DMS79 (cell line): ENCODE measurements around the gene SLC23A2.
"Not testable (repeated sequence)": the region's sequence is repeated elsewhere in the genome, so short reads cannot be mapped to it uniquely, and the experiment has no call there.

Source experiments
- DNase-seq: peaks from one replicate; lab custom pipeline; 2025; lab: John Stamatoyannopoulos, UW

The SLC23A2 gene

GRCh38 chr20:4902788-4903187, 98.5 kb downstream of the SLC23A2 start:
- DNase-seq, result no peak

GRCh38 chr20:4901031-4901818, 100.1 kb downstream of the SLC23A2 start:
- no peak for DNase-seq

- no peak for DNase-seq
Observed at GRCh38 chr20:4898282-4899244, 102.7 kb downstream of the SLC23A2 start.

- DNase-seq, result no peak
Observed at GRCh38 chr20:4897600-4897999, 103.7 kb downstream of the SLC23A2 start.

- DNase-seq, result no peak
Observed at GRCh38 chr20:4896971-4897497, 104.3 kb downstream of the SLC23A2 start.

- no peak for DNase-seq
Observed at GRCh38 chr20:4896119-4896702, 105.1 kb downstream of the SLC23A2 start.

GRCh38 chr20:4894981-4895381, 106.3 kb downstream of the SLC23A2 start:
- DNase-seq, result no peak

GRCh38 chr20:4894409-4894808, 106.9 kb downstream of the SLC23A2 start:
- no peak for DNase-seq

GRCh38 chr20:4893709-4894108, 107.6 kb downstream of the SLC23A2 start:
- no peak for DNase-seq

GRCh38 chr20:4891997-4892396, 109.3 kb downstream of the SLC23A2 start:
- DNase-seq, result no peak

- DNase-seq, result no peak
Observed at GRCh38 chr20:4891190-4891763, 110.0 kb downstream of the SLC23A2 start.

GRCh38 chr20:4889446-4889845, 111.9 kb downstream of the SLC23A2 start:
- DNase-seq, result no peak

GRCh38 chr20:4887586-4887985, 113.7 kb downstream of the SLC23A2 start:
- no peak for DNase-seq

GRCh38 chr20:4886771-4887527, 114.4 kb downstream of the SLC23A2 start:
- no peak for DNase-seq

- no peak for DNase-seq
Observed at GRCh38 chr20:4885877-4886276, 115.4 kb downstream of the SLC23A2 start.

GRCh38 chr20:4883546-4883945, 117.8 kb downstream of the SLC23A2 start:
- no peak for DNase-seq

- no peak for DNase-seq
Observed at GRCh38 chr20:4883051-4883450, 118.3 kb downstream of the SLC23A2 start.

GRCh38 chr20:4881006-4881730, 120.1 kb downstream of the SLC23A2 start:
- no peak for DNase-seq

GRCh38 chr20:4880051-4880450, 121.3 kb downstream of the SLC23A2 start:
- DNase-seq, result no peak

GRCh38 chr20:4878099-4878498, 123.2 kb downstream of the SLC23A2 start:
- DNase-seq, result not testable (repeated sequence)
